Right lobe of liver (tissue), 4 donors: ENCODE measurements around the gene PSMC3IP.

ENCODE experiments used
- POLR2A ChIP-seq: fragments of 450-650 bp; IDR thresholded peaks from one replicate; pipeline ENCODE4 v1.6.1; 2017; ENCODE audit warnings: antibody characterized with exemption, mild to moderate bottlenecking
- TF ChIP-seq, protein P1 (sequence below), 4 donors: fragments of 200-600 bp in 3 of 4; fragments of 450-650 bp in 1 of 4; IDR thresholded peaks; one replicate each; pipeline versions ENCODE4 v1.5.1 to v1.8.0; 2016 to 2022; ENCODE audit warnings: antibody characterized with exemption in 4 of 4, mild to moderate bottlenecking in 2 of 4
- donor health status: DM: no; HTN: no; CAD: no.
- donor health status: DM: no; HTN: no; CAD: no.
- donor health status: DM: no; HTN: yes; CAD: no.

DNA sequence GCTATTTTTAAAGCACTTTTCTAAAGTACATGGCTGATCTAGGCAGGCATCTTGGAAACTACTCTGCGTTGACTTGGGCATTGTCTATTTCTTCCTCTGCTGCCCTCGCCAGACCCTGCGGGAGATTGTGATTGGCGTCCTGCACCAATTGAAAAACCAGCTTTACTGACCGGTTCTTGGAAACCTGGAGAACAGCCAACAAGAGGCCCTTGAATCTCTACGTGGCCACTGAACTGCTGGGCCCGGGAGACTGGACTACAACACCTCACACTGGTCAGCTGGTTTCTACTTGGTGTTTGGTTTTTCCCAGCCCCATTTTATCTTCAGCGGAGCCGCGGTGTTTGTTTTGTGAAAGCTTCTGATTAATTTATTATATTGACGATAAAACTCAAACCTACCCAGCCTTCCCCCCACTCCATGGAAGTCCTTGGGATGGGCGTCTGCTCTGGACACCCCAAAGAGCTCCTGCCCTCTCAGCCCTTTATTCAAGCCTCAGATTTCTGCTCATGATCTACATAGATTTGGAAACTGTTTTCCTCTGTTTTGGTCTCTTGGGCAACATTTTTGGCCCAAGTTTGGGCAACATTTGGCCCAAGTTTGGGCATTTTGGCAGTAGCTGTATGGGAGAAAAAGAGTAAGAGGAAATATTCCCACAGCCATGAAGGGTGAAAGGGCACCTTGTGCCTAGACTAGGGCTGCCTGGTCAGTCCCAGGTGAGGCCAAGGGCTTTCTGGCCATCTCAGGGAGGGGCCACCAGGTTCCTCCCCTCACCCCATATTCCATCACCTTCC is 5.9 kb downstream of the PSMC3IP start:
- TF ChIP-seq, protein P1, sequence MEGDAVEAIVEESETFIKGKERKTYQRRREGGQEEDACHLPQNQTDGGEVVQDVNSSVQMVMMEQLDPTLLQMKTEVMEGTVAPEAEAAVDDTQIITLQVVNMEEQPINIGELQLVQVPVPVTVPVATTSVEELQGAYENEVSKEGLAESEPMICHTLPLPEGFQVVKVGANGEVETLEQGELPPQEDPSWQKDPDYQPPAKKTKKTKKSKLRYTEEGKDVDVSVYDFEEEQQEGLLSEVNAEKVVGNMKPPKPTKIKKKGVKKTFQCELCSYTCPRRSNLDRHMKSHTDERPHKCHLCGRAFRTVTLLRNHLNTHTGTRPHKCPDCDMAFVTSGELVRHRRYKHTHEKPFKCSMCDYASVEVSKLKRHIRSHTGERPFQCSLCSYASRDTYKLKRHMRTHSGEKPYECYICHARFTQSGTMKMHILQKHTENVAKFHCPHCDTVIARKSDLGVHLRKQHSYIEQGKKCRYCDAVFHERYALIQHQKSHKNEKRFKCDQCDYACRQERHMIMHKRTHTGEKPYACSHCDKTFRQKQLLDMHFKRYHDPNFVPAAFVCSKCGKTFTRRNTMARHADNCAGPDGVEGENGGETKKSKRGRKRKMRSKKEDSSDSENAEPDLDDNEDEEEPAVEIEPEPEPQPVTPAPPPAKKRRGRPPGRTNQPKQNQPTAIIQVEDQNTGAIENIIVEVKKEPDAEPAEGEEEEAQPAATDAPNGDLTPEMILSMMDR (IDR thresholded peaks at IDR 0.05): no peak
- TF ChIP-seq POLR2A: no peak
